Measurements from ENCODE around the gene CTTNBP2. TPM values are rescaled to one million over a fixed set of nuclear protein-coding genes. Genes with fewer than 3 reads are reported as not detected.

Gene CTTNBP2
- total and polyA plus RNA-seq, 2 of the 13 experiments (the other 11 are each of a cell fraction or from before 2014, with no cell fraction given) = not detected

DNA sequence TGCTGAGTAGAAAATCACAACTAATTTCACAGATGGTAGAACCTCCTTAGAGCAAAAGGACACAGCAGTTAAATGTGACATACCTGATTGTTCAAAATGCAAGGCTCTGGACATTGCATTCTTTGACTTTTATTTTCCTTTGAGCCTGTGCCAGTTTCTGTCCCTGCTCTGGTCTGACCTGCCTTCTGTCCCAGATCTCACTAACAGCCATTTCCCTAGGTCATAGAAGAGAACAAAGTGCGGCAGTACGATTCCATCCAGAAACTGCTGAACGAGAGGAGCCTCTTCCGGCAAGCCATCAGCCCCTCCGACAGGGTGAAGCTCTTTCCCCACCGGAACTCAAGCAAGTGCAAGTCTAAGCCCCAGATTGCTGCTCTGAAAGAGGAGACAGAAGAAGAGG is 206.6 kb downstream of the CTTNBP2 start:
- Histone ChIP-seq H3K79me2 (ENCODE audit: insufficient read depth, low read length) (no peaks in the 10 kb centered on the region), H2AFZ (ENCODE audit: low read length) (no peak overlapping the region), H3K4me2 (ENCODE audit: low read depth, low read length) (no peak overlapping the region), H3K27me3 (ENCODE audit: control insufficient read depth in 1 of 2, insufficient read depth in 2 of 2, low read length in 2 of 2) (no peaks in the 10 kb centered on the region), H3K9ac (ENCODE audit: insufficient read depth, low read depth, low read length) (no peak overlapping the region), H3K27ac (ENCODE audit: extremely low read length, insufficient read depth, low read length) (no peak overlapping the region), H3K9me3 (ENCODE audit: low read length) (no peaks in the 10 kb centered on the region), H3K4me1 (ENCODE audit: insufficient read depth, low read length) (no peaks in the 10 kb centered on the region), H3K36me3 (replicated peaks in 1 of 2; ENCODE audit: control insufficient read depth in 1 of 2, insufficient read depth in 2 of 2, low read length in 2 of 2) (no peaks in the 10 kb centered on the region), H4K20me1 (ENCODE audit: insufficient read depth, low read length) (no peaks in the 10 kb centered on the region), H3K4me3 (replicated peaks in 1 of 3; ENCODE audit: insufficient read depth in 1 of 3, low read depth in 2 of 3, low read length in 3 of 3) (no peak overlapping the region)
- intact Hi-C loops (cut with micrococcal nuclease; ENCODE audit: unreplicated experiment) = no loop called here
- no peak for FAIRE-seq
- no peak for TF ChIP-seq NFYB (CRISPR knock-in tag; IDR thresholded peaks at IDR 0.05)
- no peak for TF ChIP-seq SMARCE1 (IDR thresholded peaks at IDR 0.05; ENCODE audit: borderline replicate concordance)
- no peak for TF ChIP-seq CREM (IDR thresholded peaks at IDR 0.05)
- no peak for TF ChIP-seq CREM (CRISPR knock-in tag; IDR thresholded peaks at IDR 0.05)
- TF ChIP-seq AHR (CRISPR knock-in tag; IDR thresholded peaks at IDR 0.05) = no peak
- TF ChIP-seq ZBTB8A (CRISPR knock-in tag; IDR thresholded peaks at IDR 0.05; ENCODE audit: borderline replicate concordance, low read depth) = no peak
- ChIA-PET POLR2A (no interaction called here), CTCF (ENCODE audit: low intra/inter-chr PET ratio, low total read pairs) (no interaction called here)
- no peak for ATAC-seq
- in situ Hi-C loops (cut with HindIII; ENCODE audit: extremely low pct_ligation_motif_present, low pct_unique_long_range_greater_than_20kb) = no loop called here
- no TSS peak for BruUV-seq (replicated peaks)
- WGBS (ENCODE audit: low lambda C conversion rate) = 16% methylated on average over 6 of the region's 6 CpGs
- no peak for DNase-seq (ENCODE audit: low spot score)

DNA sequence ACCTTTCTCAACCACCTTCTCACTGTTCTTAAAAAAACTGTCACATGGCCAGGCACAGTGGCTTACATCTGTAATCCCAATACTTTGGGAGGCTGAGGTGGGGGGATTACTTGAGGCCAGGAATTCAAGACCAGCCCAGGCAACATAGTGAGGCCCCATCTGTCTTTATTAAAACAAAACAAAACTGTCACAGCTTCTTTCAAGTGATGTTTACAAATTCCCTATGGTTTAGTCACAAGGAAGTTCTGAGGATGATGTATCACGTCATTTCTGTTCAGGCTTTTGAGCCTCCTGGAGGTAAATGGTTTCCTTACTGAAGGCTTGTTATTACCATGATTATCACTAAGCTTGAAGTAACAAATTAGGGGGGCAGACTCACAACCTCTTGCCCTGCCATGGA is 207.2 kb downstream of the CTTNBP2 start:
- intact Hi-C loops (cut with micrococcal nuclease; ENCODE audit: unreplicated experiment) (no loop called here), in situ Hi-C loops (cut with HindIII; ENCODE audit: extremely low pct_ligation_motif_present, low pct_unique_long_range_greater_than_20kb) (no loop called here)
- BruUV-seq (replicated peaks) = no TSS peak
- H3K79me2 ChIP-seq (ENCODE audit: insufficient read depth, low read length) = no peaks in the 10 kb centered on the region
- FAIRE-seq (no peak), ATAC-seq (no peak), DNase-seq (ENCODE audit: low spot score) (no peak)
- no peaks in the 10 kb centered on the region for H3K36me3 ChIP-seq (replicated peaks in 1 of 2; ENCODE audit: control insufficient read depth in 1 of 2, insufficient read depth in 2 of 2, low read length in 2 of 2)
- H3K9ac ChIP-seq (ENCODE audit: insufficient read depth, low read depth, low read length) = no peak overlapping the region
- no peaks in the 10 kb centered on the region for H3K9me3 ChIP-seq (ENCODE audit: low read length)
- CTCF ChIA-PET (ENCODE audit: low intra/inter-chr PET ratio, low total read pairs) = no interaction called here
- H3K4me3 ChIP-seq (replicated peaks in 1 of 3; ENCODE audit: insufficient read depth in 1 of 3, low read depth in 2 of 3, low read length in 3 of 3) = no peak overlapping the region
- no peak overlapping the region for H3K27ac ChIP-seq (ENCODE audit: extremely low read length, insufficient read depth, low read length)
- TF ChIP-seq ZNF34 (CRISPR knock-in tag; IDR thresholded peaks at IDR 0.05; ENCODE audit: borderline replicate concordance) = no peak
- TF ChIP-seq ESRRA (CRISPR knock-in tag; IDR thresholded peaks at IDR 0.05; ENCODE audit: low read depth) = no peak
- TF ChIP-seq ZNF572 (CRISPR knock-in tag; IDR thresholded peaks at IDR 0.05) = no peak
- TF ChIP-seq NCOA5 (CRISPR knock-in tag; IDR thresholded peaks at IDR 0.05) = no peak
- no peak for TF ChIP-seq NONO (IDR thresholded peaks at IDR 0.05)
- TF ChIP-seq NONO (CRISPR knock-in tag; conservative IDR thresholded peaks at IDR 0.05) = no peak
- TF ChIP-seq, protein P1, sequence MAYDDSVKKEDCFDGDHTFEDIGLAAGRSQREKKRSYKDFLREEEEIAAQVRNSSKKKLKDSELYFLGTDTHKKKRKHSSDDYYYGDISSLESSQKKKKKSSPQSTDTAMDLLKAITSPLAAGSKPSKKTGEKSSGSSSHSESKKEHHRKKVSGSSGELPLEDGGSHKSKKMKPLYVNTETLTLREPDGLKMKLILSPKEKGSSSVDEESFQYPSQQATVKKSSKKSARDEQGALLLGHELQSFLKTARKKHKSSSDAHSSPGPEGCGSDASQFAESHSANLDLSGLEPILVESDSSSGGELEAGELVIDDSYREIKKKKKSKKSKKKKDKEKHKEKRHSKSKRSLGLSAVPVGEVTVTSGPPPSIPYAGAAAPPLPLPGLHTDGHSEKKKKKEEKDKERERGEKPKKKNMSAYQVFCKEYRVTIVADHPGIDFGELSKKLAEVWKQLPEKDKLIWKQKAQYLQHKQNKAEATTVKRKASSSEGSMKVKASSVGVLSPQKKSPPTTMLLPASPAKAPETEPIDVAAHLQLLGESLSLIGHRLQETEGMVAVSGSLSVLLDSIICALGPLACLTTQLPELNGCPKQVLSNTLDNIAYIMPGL (CRISPR knock-in tag; IDR thresholded peaks at IDR 0.05; ENCODE audit: borderline replicate concordance in 1 of 2, low read depth in 1 of 2) = no peak
- TF ChIP-seq ZNF761 (CRISPR knock-in tag; conservative IDR thresholded peaks at IDR 0.05) = no peak
- TF ChIP-seq, protein P2, sequence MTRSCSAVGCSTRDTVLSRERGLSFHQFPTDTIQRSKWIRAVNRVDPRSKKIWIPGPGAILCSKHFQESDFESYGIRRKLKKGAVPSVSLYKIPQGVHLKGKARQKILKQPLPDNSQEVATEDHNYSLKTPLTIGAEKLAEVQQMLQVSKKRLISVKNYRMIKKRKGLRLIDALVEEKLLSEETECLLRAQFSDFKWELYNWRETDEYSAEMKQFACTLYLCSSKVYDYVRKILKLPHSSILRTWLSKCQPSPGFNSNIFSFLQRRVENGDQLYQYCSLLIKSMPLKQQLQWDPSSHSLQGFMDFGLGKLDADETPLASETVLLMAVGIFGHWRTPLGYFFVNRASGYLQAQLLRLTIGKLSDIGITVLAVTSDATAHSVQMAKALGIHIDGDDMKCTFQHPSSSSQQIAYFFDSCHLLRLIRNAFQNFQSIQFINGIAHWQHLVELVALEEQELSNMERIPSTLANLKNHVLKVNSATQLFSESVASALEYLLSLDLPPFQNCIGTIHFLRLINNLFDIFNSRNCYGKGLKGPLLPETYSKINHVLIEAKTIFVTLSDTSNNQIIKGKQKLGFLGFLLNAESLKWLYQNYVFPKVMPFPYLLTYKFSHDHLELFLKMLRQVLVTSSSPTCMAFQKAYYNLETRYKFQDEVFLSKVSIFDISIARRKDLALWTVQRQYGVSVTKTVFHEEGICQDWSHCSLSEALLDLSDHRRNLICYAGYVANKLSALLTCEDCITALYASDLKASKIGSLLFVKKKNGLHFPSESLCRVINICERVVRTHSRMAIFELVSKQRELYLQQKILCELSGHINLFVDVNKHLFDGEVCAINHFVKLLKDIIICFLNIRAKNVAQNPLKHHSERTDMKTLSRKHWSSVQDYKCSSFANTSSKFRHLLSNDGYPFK (CRISPR knock-in tag; IDR thresholded peaks at IDR 0.05; ENCODE audit: borderline replicate concordance) = no peak
- H2AFZ ChIP-seq (ENCODE audit: low read length) = no peak overlapping the region
- no peaks in the 10 kb centered on the region for H3K4me1 ChIP-seq (ENCODE audit: insufficient read depth, low read length)
- no peaks in the 10 kb centered on the region for H3K27me3 ChIP-seq (ENCODE audit: control insufficient read depth in 1 of 2, insufficient read depth in 2 of 2, low read length in 2 of 2)
- POLR2A ChIA-PET = no interaction called here
- H4K20me1 ChIP-seq (ENCODE audit: insufficient read depth, low read length) = no peaks in the 10 kb centered on the region
- no peak overlapping the region for H3K4me2 ChIP-seq (ENCODE audit: low read depth, low read length)
- WGBS (ENCODE audit: low lambda C conversion rate) = 0% methylated on average over 1 of the region's 1 CpG

Data from HepG2 (cell line).